Esophagus muscularis mucosa (tissue), 4 donors: ENCODE results near the gene TMX2. TPM values are rescaled to one million over a fixed set of nuclear protein-coding genes. Genes with fewer than 3 reads are reported as not detected.
"Not testable (repeated sequence)": the region's sequence is repeated elsewhere in the genome, so short reads cannot be mapped to it uniquely, and the experiment has no call there.

Source experiments
- DNase-seq: peaks from one replicate; pipeline ENCODE4 v3.0.0-alpha.2; 2017; ENCODE audit errors: extremely low spot score
- H3K27ac ChIP-seq, 4 donors: fragments of 200-600 bp; sonication (generic); replicated peaks in 1 of 4; 1 replicate in 3 of 4; 2 replicates in 1 of 4; pipeline ENCODE4 v1.5.1; 2016 to 2019; ENCODE audit warnings: mild to moderate bottlenecking in 1 of 4
- H3K27me3 ChIP-seq, 4 donors: fragments of 200-600 bp; sonication (generic); one replicate each; pipeline versions ENCODE4 v1.5.1 to v1.6.0; 2016 to 2019
- H3K36me3 ChIP-seq, 4 donors: fragments of 200-600 bp; sonication (generic); one replicate each; pipeline ENCODE4 v1.5.1; 2016 to 2019
- H3K4me1 ChIP-seq, 4 donors: fragments of 200-600 bp; sonication (generic); one replicate each; pipeline ENCODE4 v1.5.1; 2016 to 2019
- H3K4me3 ChIP-seq, 4 donors: fragments of 200-600 bp; sonication (generic); 1 replicate in 2 of 4; 2 replicates in 2 of 4; pipeline ENCODE4 v1.5.1; 2016 to 2019; ENCODE audit warnings: mild to moderate bottlenecking in 4 of 4, moderate library complexity in 1 of 4
- H3K9me3 ChIP-seq, 4 donors: fragments of 200-600 bp; sonication (generic); 1 replicate in 3 of 4; 2 replicates in 1 of 4; pipeline ENCODE4 v1.5.1; 2016 to 2019
- CTCF ChIP-seq, 3 experiments: fragments of 200-600 bp in 2 of 3; fragments of 450-650 bp in 1 of 3; sonication (generic) in 2 of 3; IDR thresholded peaks; one replicate each; pipeline ENCODE4 v1.5.1; 2017 to 2019; ENCODE audit warnings: antibody characterized with exemption in 3 of 3, mild to moderate bottlenecking in 2 of 3, moderate library complexity in 1 of 3
- EP300 ChIP-seq: sonication (generic); formaldehyde crosslinking; IDR thresholded peaks from one replicate; pipeline ENCODE4 v1.6.1; 2017; ENCODE audit warnings: antibody characterized with exemption
- POLR2A ChIP-seq: fragments of 450-650 bp; IDR thresholded peaks from one replicate; pipeline ENCODE4 v1.6.1; 2017; ENCODE audit warnings: antibody characterized with exemption, moderate library complexity, mild to moderate bottlenecking, low read depth
- POLR2AphosphoS5 ChIP-seq, 2 donors: sonication (generic); formaldehyde crosslinking; IDR thresholded peaks; one replicate each; pipeline ENCODE4 v1.6.1; 2017; ENCODE audit warnings: antibody characterized with exemption in 2 of 2
- WGBS: methylation state at CpG from one replicate; pipeline ENCODE4 v1.1.5; 2018; 5-methylcytosine and 5-hydroxymethylcytosine counted together
- intact Hi-C: fragments of 100-400 bp; cut with DNase I; formaldehyde crosslinking; loops from one replicate; pipeline ENCODE4 v1.15.1; 2023
- total RNA-seq, 4 donors: library from RNA; depleted of rRNA; stranded (reverse); fragments of >200 nt; gene quantifications; one replicate each; pipeline versions ENCODE4 v1.1.0 to v1.2.1, GENCODE V29; 2016

Gene TMX2
- total RNA-seq, 4 donors from 2014 or later, result 31.1 to 52.8 (median 46.1) TPM

GRCh38 chr11:57699813-57700212, 12.6 kb upstream of the TMX2 start:
- TF ChIP-seq POLR2A, result no peak
- no peak for TF ChIP-seq POLR2AphosphoS5 (IDR thresholded peaks at IDR 0.05)
- no peak for TF ChIP-seq EP300
- no peak for TF ChIP-seq CTCF (IDR thresholded peaks at IDR 0.05)
- H3K9me3 ChIP-seq, result no peaks in the 10 kb centered on the region
- H3K4me3 ChIP-seq, result no peak overlapping the region
- intact Hi-C loops, result no loop called here
- H3K4me1 ChIP-seq, result no peaks in the 10 kb centered on the region
- no peak for DNase-seq
- H3K27ac ChIP-seq, result no peak overlapping the region
- peaks cover 64 to 100% (median 93%) of the 10 kb centered on the region in 4 donors for H3K36me3 ChIP-seq
- no peaks in the 10 kb centered on the region for H3K27me3 ChIP-seq
- WGBS, result 86% methylated on average over 10 of the region's 10 CpGs

GRCh38 chr11:57700425-57700824, 12.0 kb upstream of the TMX2 start:
- no peaks in the 10 kb centered on the region for H3K4me1 ChIP-seq
- intact Hi-C loops, result no loop called here
- TF ChIP-seq EP300 (no peak), POLR2AphosphoS5 (IDR thresholded peaks at IDR 0.05) (no peak), POLR2A (no peak), CTCF (IDR thresholded peaks at IDR 0.05) (no peak)
- WGBS, result 57% methylated on average over 3 of the region's 3 CpGs
- H3K9me3 ChIP-seq, result no peaks in the 10 kb centered on the region
- peaks cover 58 to 96% (median 90%) of the 10 kb centered on the region in 4 donors for H3K36me3 ChIP-seq
- DNase-seq, result no peak
- no peak overlapping the region for H3K27ac ChIP-seq
- H3K4me3 ChIP-seq, result no peak overlapping the region
- H3K27me3 ChIP-seq, result no peaks in the 10 kb centered on the region

- peaks cover 31 to 71% (median 64%) of the 10 kb centered on the region in 4 donors for H3K36me3 ChIP-seq
Observed at GRCh38 chr11:57703341-57703740, 9.1 kb upstream of the TMX2 start.

GRCh38 chr11:57704932-57705331, 7.5 kb upstream of the TMX2 start:
- Histone ChIP-seq H3K27ac (no peak overlapping the region), H3K36me3 (peaks cover 16 to 69% (median 51%) of the 10 kb centered on the region in 4 donors), H3K9me3 (no peaks in the 10 kb centered on the region), H3K4me1 (peaks cover 0 to 2% (median under 1%) of the 10 kb centered on the region in 4 donors), H3K27me3 (no peaks in the 10 kb centered on the region), H3K4me3 (no peak overlapping the region)
- TF ChIP-seq POLR2AphosphoS5 (IDR thresholded peaks at IDR 0.05), result no peak
- TF ChIP-seq CTCF (IDR thresholded peaks at IDR 0.05), result no peak
- TF ChIP-seq POLR2A, result no peak
- no peak for TF ChIP-seq EP300
- intact Hi-C loops, result no loop called here
- 91% methylated on average over 6 of the region's 6 CpGs for WGBS
- no peak for DNase-seq

More at GRCh38 chr11:57703341-57703740, 9.1 kb upstream of the TMX2 start:
- H3K4me3 ChIP-seq, result no peak overlapping the region
- DNase-seq, result no peak
- TF ChIP-seq POLR2A, result no peak
- no peak for TF ChIP-seq CTCF (IDR thresholded peaks at IDR 0.05)
- TF ChIP-seq POLR2AphosphoS5 (IDR thresholded peaks at IDR 0.05), result no peak
- TF ChIP-seq EP300, result no peak
- intact Hi-C loops, result no loop called here
- H3K27ac ChIP-seq, result no peak overlapping the region
- WGBS, result 84% methylated on average over 4 of the region's 4 CpGs
- H3K27me3 ChIP-seq, result no peaks in the 10 kb centered on the region
- H3K9me3 ChIP-seq, result no peaks in the 10 kb centered on the region
- no peaks in the 10 kb centered on the region for H3K4me1 ChIP-seq

- H3K27me3 ChIP-seq, H3K9me3 ChIP-seq, DNase-seq, H3K4me3 ChIP-seq, intact Hi-C loops, H3K4me1 ChIP-seq, H3K27ac ChIP-seq: not testable (repeated sequence)
- 94% methylated on average over 8 of the region's 8 CpGs for WGBS
- H3K36me3 ChIP-seq, result peaks cover 11 to 64% (median 46%) of the 10 kb centered on the region in 4 donors
Observed at GRCh38 chr11:57705432-57705831, 7.0 kb upstream of the TMX2 start.
